Endodermal cell (in vitro differentiated cells): ENCODE measurements around the gene VSX2. TPM values are rescaled to one million over a fixed set of nuclear protein-coding genes. Genes with fewer than 3 reads are reported as not detected.
A peak's percentile ranks its signal among the peaks of the same experiment; 100 is the strongest.

Experiments
- DNase-seq: peaks from one replicate; pipeline ENCODE4 v3.0.0-alpha.2; 2017
- H3K27ac ChIP-seq: 2 replicates; pipeline ENCODE4 v1.5.1; 2013; ENCODE audit warnings: mild to moderate bottlenecking, low read depth, low read length, moderate library complexity
- H3K27me3 ChIP-seq: 2 replicates; pipeline ENCODE4 v1.6.1; 2013; ENCODE audit warnings: mild to moderate bottlenecking, low read length, moderate library complexity; ENCODE audit not compliant: insufficient read depth, control insufficient read depth, poor library complexity, severe bottlenecking
- H3K36me3 ChIP-seq: 2 replicates; pipeline ENCODE4 v1.7.0; 2013; ENCODE audit warnings: mild to moderate bottlenecking, low read length, moderate library complexity; ENCODE audit not compliant: control insufficient read depth, insufficient read depth
- H3K4me1 ChIP-seq: one replicate; pipeline ENCODE4 v1.7.0; 2013; ENCODE audit warnings: low read length; ENCODE audit not compliant: control insufficient read depth, insufficient read depth
- H3K4me3 ChIP-seq: 2 replicates; pipeline ENCODE4 v1.5.1; 2013; ENCODE audit warnings: mild to moderate bottlenecking, low read length, moderate library complexity
- H3K9ac ChIP-seq: 2 replicates; pipeline ENCODE4 v1.6.1; 2013; ENCODE audit warnings: mild to moderate bottlenecking, low read length, moderate library complexity; ENCODE audit not compliant: poor library complexity, severe bottlenecking; ENCODE audit errors: extremely low read depth
- H3K9me3 ChIP-seq: 2 replicates; pipeline ENCODE4 v1.6.1; 2013; ENCODE audit warnings: mild to moderate bottlenecking, low read length, moderate library complexity; ENCODE audit not compliant: control insufficient read depth
- H3K27ac Mint-ChIP-seq: 2 replicates; pipeline ENCODE4 v1.8.0; 2020; ENCODE audit warnings: mixed read lengths
- H3K27me3 Mint-ChIP-seq: 2 replicates; pipeline ENCODE4 v1.8.0; 2021; ENCODE audit warnings: mild to moderate bottlenecking, mixed read lengths; ENCODE audit not compliant: insufficient read depth
- H3K36me3 Mint-ChIP-seq: 2 replicates; pipeline ENCODE4 v1.8.0; 2020; ENCODE audit warnings: low read depth, mixed read lengths
- H3K4me1 Mint-ChIP-seq: 2 replicates; pipeline ENCODE4 v1.8.0; 2020; ENCODE audit warnings: mixed read lengths
- H3K4me3 Mint-ChIP-seq: 2 replicates; pipeline ENCODE4 v1.8.0; 2020; ENCODE audit warnings: mild to moderate bottlenecking, moderate library complexity, mixed read lengths
- H3K9me3 Mint-ChIP-seq: 2 replicates; pipeline ENCODE4 v1.8.0; 2020; ENCODE audit warnings: mild to moderate bottlenecking, mixed read lengths
- CTCF ChIP-seq: fragments of 200-600 bp; sonication (generic); conservative IDR thresholded peaks from 2 replicates; pipeline ENCODE4 v1.5.0; 2021; ENCODE audit warnings: antibody characterized with exemption, mild to moderate bottlenecking
- WGBS, 2 experiments: methylation state at CpG; one replicate each; pipeline versions ENCODE4 v1.1.5 to v1.1.7; 2013; ENCODE audit warnings: missing lambda C conversion rate in 2 of 2, mixed read lengths in 1 of 2; ENCODE audit not compliant: insufficient coverage in 1 of 2, insufficient read length in 1 of 2; 5-methylcytosine and 5-hydroxymethylcytosine counted together
- total RNA-seq, 2 donors: library from RNA; stranded (reverse); fragmentation: NEBNext Ultra II Directional in 1 of 2; extraction: Animal tissue kit (Norgen Biotek cat#: 25700) in 1 of 2; gene quantifications; 2 replicates in 1 of 2; 3 replicates in 1 of 2; pipeline ENCODE4 v1.2.1, GENCODE V29; 2021

VSX2 gene
- total RNA-seq, 2 donors from 2014 or later = not detected

GRCh38 chr14:74213907-74214803, 25.1 kb upstream of the VSX2 start:
- Mint-ChIP-seq H3K4me1 (peaks cover 11% of the 10 kb centered on the region), H3K27me3 (peaks cover 34% of the 10 kb centered on the region), H3K27ac (no peak overlapping the region), H3K4me3 (no peak overlapping the region), H3K9me3 (no peaks in the 10 kb centered on the region), H3K36me3 (no peaks in the 10 kb centered on the region)
- Histone ChIP-seq H3K36me3 (no peaks in the 10 kb centered on the region), H3K4me1 (no peaks in the 10 kb centered on the region), H3K27ac (no peak overlapping the region), H3K4me3 (no peak overlapping the region), H3K27me3 (peaks cover 32% of the 10 kb centered on the region), H3K9me3 (no peaks in the 10 kb centered on the region), H3K9ac (no peak overlapping the region)
- WGBS, 2 experiments = 82 to 96% methylated on average over 13 to 21 of the region's 21 CpGs
- TF ChIP-seq CTCF = no peak
- DNase-seq = peak; percentile 61

- H3K9ac ChIP-seq = no peak overlapping the region
- WGBS, 2 experiments = 88 to 92% methylated on average over 10 to 11 of the region's 11 CpGs
- no peak overlapping the region for H3K27ac ChIP-seq
- H3K4me1 Mint-ChIP-seq = peaks cover 11% of the 10 kb centered on the region
- DNase-seq = no peak
- no peak for TF ChIP-seq CTCF
- no peaks in the 10 kb centered on the region for H3K36me3 ChIP-seq
- peaks cover 37% of the 10 kb centered on the region for H3K27me3 ChIP-seq
- no peaks in the 10 kb centered on the region for H3K9me3 Mint-ChIP-seq
- H3K27me3 Mint-ChIP-seq = peaks cover 45% of the 10 kb centered on the region
- no peaks in the 10 kb centered on the region for H3K36me3 Mint-ChIP-seq
- H3K4me3 Mint-ChIP-seq = no peak overlapping the region
- no peaks in the 10 kb centered on the region for H3K9me3 ChIP-seq
- H3K4me1 ChIP-seq = no peaks in the 10 kb centered on the region
- no peak overlapping the region for H3K27ac Mint-ChIP-seq
- no peak overlapping the region for H3K4me3 ChIP-seq
Measured at GRCh38 chr14:74216671-74217070, 22.6 kb upstream of the VSX2 start.

- Mint-ChIP-seq H3K27ac (no peak overlapping the region), H3K4me1 (peaks cover 11% of the 10 kb centered on the region), H3K36me3 (no peaks in the 10 kb centered on the region), H3K9me3 (no peaks in the 10 kb centered on the region), H3K27me3 (peaks cover 45% of the 10 kb centered on the region), H3K4me3 (no peak overlapping the region)
- H3K27me3 ChIP-seq = peaks cover 33% of the 10 kb centered on the region
- 17 to 23% methylated on average over 18 to 40 of the region's 40 CpGs for WGBS, 2 experiments
- H3K4me3 ChIP-seq = no peak overlapping the region
- H3K27ac ChIP-seq = no peak overlapping the region
- H3K9ac ChIP-seq = no peak overlapping the region
- no peaks in the 10 kb centered on the region for H3K36me3 ChIP-seq
- DNase-seq = peak; percentile 95
- no peaks in the 10 kb centered on the region for H3K4me1 ChIP-seq
- peak; percentile 99 for TF ChIP-seq CTCF
- H3K9me3 ChIP-seq = no peaks in the 10 kb centered on the region
Measured at GRCh38 chr14:74217672-74218448, 21.4 kb upstream of the VSX2 start.
